ENCODE measurements around the gene C1QC. TPM values are rescaled to one million over a fixed set of nuclear protein-coding genes. Genes with fewer than 3 reads are reported as not detected.

C1QC gene
- total RNA-seq, 1 experiment from 2014 or later, result 0.59 TPM

DNA sequence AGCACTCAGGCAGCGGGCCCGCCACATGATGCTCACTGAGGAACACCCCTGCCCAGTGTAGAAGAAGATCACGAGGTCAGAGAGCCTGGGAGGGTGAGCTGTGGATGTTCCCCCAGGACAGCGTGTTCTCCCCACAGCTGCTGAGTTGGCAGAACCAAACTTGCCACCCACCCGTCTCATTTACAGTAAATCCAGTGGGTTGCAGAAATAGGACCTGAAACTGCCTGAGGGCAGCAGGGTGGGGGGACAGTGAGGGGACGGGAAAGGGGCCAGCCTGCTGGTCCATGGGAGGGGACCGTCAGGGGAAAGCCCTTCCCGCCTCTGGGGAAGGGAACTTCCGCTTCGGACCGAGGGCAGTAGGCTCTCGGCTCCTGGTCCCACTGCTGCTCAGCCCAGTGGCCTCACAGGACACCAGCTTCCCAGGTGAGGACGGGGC lies 9.5 kb downstream of the C1QC start, which contains the start of gene C1QB:
Gene C1QB (plus strand): TSS at position 356 of the 436 bp plus-strand sequence. CDS start 6,227 bp downstream, outside the sequence.
- RAD21 ChIA-PET (ENCODE audit: low non-redundant PET in 1 of 2, low total read pairs in 2 of 2, uncharacterized antibody in 2 of 2, unreplicated experiment in 2 of 2), result no interaction called here
- peaks cover 19% of the 10 kb centered on the region; the same call in 1 of the 2 replicates for H3K27me3 ChIP-seq (ENCODE audit: insufficient read depth, low read length)
- CTCF ChIA-PET, result no interaction called here
- ATAC-seq (no peak), DNase-seq (ENCODE audit: low read depth, low spot score) (no peak)
- TF ChIP-seq, protein P1, sequence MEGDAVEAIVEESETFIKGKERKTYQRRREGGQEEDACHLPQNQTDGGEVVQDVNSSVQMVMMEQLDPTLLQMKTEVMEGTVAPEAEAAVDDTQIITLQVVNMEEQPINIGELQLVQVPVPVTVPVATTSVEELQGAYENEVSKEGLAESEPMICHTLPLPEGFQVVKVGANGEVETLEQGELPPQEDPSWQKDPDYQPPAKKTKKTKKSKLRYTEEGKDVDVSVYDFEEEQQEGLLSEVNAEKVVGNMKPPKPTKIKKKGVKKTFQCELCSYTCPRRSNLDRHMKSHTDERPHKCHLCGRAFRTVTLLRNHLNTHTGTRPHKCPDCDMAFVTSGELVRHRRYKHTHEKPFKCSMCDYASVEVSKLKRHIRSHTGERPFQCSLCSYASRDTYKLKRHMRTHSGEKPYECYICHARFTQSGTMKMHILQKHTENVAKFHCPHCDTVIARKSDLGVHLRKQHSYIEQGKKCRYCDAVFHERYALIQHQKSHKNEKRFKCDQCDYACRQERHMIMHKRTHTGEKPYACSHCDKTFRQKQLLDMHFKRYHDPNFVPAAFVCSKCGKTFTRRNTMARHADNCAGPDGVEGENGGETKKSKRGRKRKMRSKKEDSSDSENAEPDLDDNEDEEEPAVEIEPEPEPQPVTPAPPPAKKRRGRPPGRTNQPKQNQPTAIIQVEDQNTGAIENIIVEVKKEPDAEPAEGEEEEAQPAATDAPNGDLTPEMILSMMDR (IDR thresholded peaks at IDR 0.05 in 2 of 3, conservative IDR thresholded peaks at IDR 0.05 in 1 of 3; ENCODE audit: borderline replicate concordance in 1 of 3, insufficient read depth in 1 of 3, low read depth in 2 of 3, low read length in 2 of 3), result no peak
- TF ChIP-seq EZH2phosphoT487 (IDR thresholded peaks at IDR 0.05; ENCODE audit: borderline replicate concordance) (no peak), FOSL1 (IDR thresholded peaks at IDR 0.05; ENCODE audit: low read depth) (no peak), TCF7L2 (IDR thresholded peaks at IDR 0.05; ENCODE audit: borderline replicate concordance, extremely low read depth, insufficient read depth, insufficient read length) (no peak), SP1 (IDR thresholded peaks at IDR 0.05; ENCODE audit: low read depth) (no peak), ZFX (IDR thresholded peaks at IDR 0.05) (no peak), YY1 (IDR thresholded peaks at IDR 0.05; ENCODE audit: extremely low read depth, insufficient replicate concordance, low read depth, low read length) (no peak), ZNF274 (IDR thresholded peaks at IDR 0.05; ENCODE audit: low read depth, low read length) (no peak), ELF1 (IDR thresholded peaks at IDR 0.05; ENCODE audit: borderline replicate concordance, low read depth) (no peak), CEBPB (IDR thresholded peaks at IDR 0.05; ENCODE audit: low read depth) (no peak), SRF (IDR thresholded peaks at IDR 0.05; ENCODE audit: low read depth) (no peak), RAD21 (IDR thresholded peaks at IDR 0.05; ENCODE audit: low read depth) (no peak), CBX3 (IDR thresholded peaks at IDR 0.05; ENCODE audit: low read depth) (no peak), POLR2A (IDR thresholded peaks at IDR 0.05; ENCODE audit: borderline replicate concordance, extremely low read depth, insufficient read depth, insufficient read length) (no peak), EZH2 (IDR thresholded peaks at IDR 0.05) (no peak), POLR2AphosphoS5 (IDR thresholded peaks at IDR 0.05; ENCODE audit: low read depth, low read length) (no peak)
- TF ChIP-seq, protein P2, sequence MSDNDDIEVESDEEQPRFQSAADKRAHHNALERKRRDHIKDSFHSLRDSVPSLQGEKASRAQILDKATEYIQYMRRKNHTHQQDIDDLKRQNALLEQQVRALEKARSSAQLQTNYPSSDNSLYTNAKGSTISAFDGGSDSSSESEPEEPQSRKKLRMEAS (IDR thresholded peaks at IDR 0.05), result no peak
- TF ChIP-seq, protein P3, sequence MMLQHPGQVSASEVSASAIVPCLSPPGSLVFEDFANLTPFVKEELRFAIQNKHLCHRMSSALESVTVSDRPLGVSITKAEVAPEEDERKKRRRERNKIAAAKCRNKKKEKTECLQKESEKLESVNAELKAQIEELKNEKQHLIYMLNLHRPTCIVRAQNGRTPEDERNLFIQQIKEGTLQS (IDR thresholded peaks at IDR 0.05), result no peak
- no peaks in the 10 kb centered on the region for H3K4me1 ChIP-seq (ENCODE audit: control insufficient read depth in 1 of 2, insufficient read depth in 2 of 2, low read length in 2 of 2)
- H2AFZ ChIP-seq (ENCODE audit: low read depth, low read length, poor library complexity, severe bottlenecking), result no peak within 1 kb of the TSS
- intact Hi-C loops (cut with micrococcal nuclease), result no loop called here
- H3K36me3 ChIP-seq (ENCODE audit: control insufficient read depth in 1 of 2, insufficient read depth in 2 of 2, low read length in 2 of 2), result no peaks in the 10 kb centered on the region
- no peaks in the 10 kb centered on the region for H3K9me2 ChIP-seq (ENCODE audit: insufficient read depth)
- H3K4me3 ChIP-seq (replicated peaks in 1 of 2; ENCODE audit: low read depth in 1 of 2, low read length in 2 of 2), result no peak within 1 kb of the TSS
- POLR2A ChIA-PET, result no interaction called here
- H3K9ac ChIP-seq (ENCODE audit: low read length), result no peak within 1 kb of the TSS
- no TSS peak for BruUV-seq (replicated peaks)
- no peak within 1 kb of the TSS for H3K27ac ChIP-seq (ENCODE audit: low read depth, low read length)
- no peaks in the 10 kb centered on the region for H3K79me2 ChIP-seq (ENCODE audit: insufficient read depth, low read length)
- H4K20me1 ChIP-seq (ENCODE audit: insufficient read depth), result no peaks in the 10 kb centered on the region
- H3K9me3 ChIP-seq (ENCODE audit: control insufficient read depth in 1 of 2, insufficient read depth in 1 of 2, low read depth in 1 of 2, low read length in 2 of 2), result no peaks in the 10 kb centered on the region
- H3K4me2 ChIP-seq (ENCODE audit: low read length), result no peak within 1 kb of the TSS
